KMS-11 (cell line): ENCODE results near the gene CEP41.

Source experiments
- H2AFZ ChIP-seq: fragments of 200-600 bp; sonication (generic); 2 replicates; pipeline ENCODE4 v1.6.1; 2016; ENCODE audit warnings: antibody characterized with exemption, mixed run types, low read depth
- H3K27ac ChIP-seq: fragments of 200-600 bp; sonication (generic); 2 replicates; pipeline ENCODE4 v1.6.1; 2016; ENCODE audit warnings: mild to moderate bottlenecking, mixed run types
- H3K27me3 ChIP-seq: fragments of 200-600 bp; sonication (generic); 2 replicates; pipeline ENCODE4 v1.6.1; 2017; ENCODE audit warnings: mild to moderate bottlenecking, low read depth, mixed run types, moderate library complexity; ENCODE audit not compliant: insufficient read depth
- H3K36me3 ChIP-seq: fragments of 200-600 bp; sonication (generic); 2 replicates; pipeline ENCODE4 v1.6.1; 2017; ENCODE audit warnings: mild to moderate bottlenecking, mixed run types; ENCODE audit not compliant: insufficient read depth
- H3K4me1 ChIP-seq: fragments of 200-600 bp; sonication (generic); 2 replicates; pipeline ENCODE4 v1.6.1; 2016; ENCODE audit warnings: mild to moderate bottlenecking, low read depth, mixed run types; ENCODE audit not compliant: poor library complexity, severe bottlenecking
- H3K4me2 ChIP-seq: fragments of 200-600 bp; sonication (generic); 2 replicates; pipeline ENCODE4 v1.7.0; 2016; ENCODE audit warnings: mild to moderate bottlenecking, mixed run types
- H3K4me3 ChIP-seq: fragments of 200-600 bp; sonication (generic); IDR thresholded peaks from 2 replicates; pipeline ENCODE4 v1.6.1; 2017; ENCODE audit warnings: low read depth, low read length, mixed read lengths; ENCODE audit not compliant: insufficient read depth
- H3K79me2 ChIP-seq: fragments of 200-600 bp; sonication (generic); 2 replicates; pipeline ENCODE4 v1.6.1; 2016; ENCODE audit warnings: low read depth, mixed run types; ENCODE audit not compliant: insufficient read depth
- H3K9ac ChIP-seq: fragments of 200-600 bp; sonication (generic); 2 replicates; pipeline ENCODE4 v1.6.1; 2016; ENCODE audit warnings: mild to moderate bottlenecking, mixed run types
- H4K20me1 ChIP-seq: fragments of 200-600 bp; sonication (generic); 2 replicates; pipeline ENCODE4 v1.6.1; 2016; ENCODE audit warnings: mild to moderate bottlenecking, mixed run types; ENCODE audit not compliant: insufficient read depth
- TF ChIP-seq, protein P1 (sequence below): fragments of 200-600 bp; sonication (generic); conservative IDR thresholded peaks from 2 replicates; pipeline ENCODE4 v1.6.1; 2017; ENCODE audit warnings: low read depth, mild to moderate bottlenecking, antibody characterized with exemption, low read length, moderate library complexity, mixed read lengths

The CEP41 gene

DNA sequence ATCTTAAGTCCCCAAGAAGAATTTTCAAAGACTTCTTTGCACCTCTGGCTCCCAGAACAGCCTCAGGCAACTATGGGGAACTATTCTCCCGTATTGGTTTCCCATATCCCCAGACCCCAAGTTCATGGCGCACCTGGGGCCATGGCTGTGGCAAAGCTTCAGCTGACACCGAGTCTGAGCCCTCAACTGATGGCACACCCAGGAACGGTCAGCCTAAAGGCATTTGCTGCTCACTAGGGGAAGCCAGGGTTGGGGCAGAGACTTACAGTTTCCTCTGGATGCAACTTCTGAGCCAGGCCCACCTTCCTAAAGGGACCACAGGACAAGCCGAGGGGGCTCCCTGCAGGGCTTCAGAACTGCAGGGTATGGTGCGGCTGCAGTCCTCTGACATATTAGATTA lies 74.3 kb downstream of the CEP41 start:
- Histone ChIP-seq H3K4me2 (no peak overlapping the region), H3K9ac (no peak overlapping the region)

DNA sequence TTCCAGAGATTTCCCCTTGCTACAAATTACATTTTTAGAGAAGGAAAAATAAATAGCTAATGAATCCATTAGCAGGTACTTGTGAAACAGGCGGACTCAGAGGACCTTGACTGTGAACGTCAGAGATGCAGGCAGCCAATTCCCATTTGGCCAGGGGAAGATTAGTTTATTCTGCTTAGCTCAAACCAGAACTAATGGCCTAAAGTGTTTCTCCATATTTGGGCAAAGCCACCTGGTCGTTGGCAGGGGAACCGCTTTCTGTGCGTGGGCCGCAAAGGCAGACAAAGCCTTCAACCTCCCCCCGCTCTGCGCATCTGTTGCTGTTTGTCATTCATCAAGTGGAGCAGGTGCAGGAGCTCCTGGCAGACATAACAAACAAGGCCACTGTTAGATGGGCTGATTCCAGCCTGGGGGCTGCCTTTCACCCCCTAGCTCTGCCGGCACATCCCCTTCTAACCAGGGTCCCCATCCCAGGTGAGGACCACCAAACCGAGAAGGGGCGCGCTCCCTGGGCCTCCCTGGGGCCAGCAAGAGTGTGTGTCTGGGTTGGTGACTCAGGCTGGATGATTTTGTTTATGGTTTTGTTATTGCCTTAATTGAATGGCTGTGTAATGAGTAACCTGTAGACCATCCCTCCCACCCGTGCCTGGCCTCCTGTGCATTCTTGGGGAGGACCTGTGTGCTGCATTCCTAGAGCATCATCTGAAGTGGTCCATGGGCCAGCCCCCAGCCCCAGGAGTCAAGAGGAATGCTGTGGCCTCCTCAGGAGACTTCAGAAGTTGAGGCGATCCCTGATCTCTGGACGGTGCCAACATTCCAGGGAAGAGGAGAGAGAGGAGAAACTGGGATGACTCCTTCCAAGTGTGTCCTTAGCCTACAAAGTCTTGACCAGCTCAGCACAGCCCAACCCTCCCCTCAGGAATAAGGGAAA lies 75.0 kb downstream of the CEP41 start:
- Histone ChIP-seq H3K4me1 (no peaks in the 10 kb centered on the region), H3K27ac (no peak overlapping the region), H3K9ac (no peak overlapping the region), H3K79me2 (no peaks in the 10 kb centered on the region), H3K4me3 (no peak overlapping the region), H3K27me3 (no peaks in the 10 kb centered on the region), H3K4me2 (no peak overlapping the region), H2AFZ (no peak overlapping the region), H4K20me1 (no peaks in the 10 kb centered on the region), H3K36me3 (no peaks in the 10 kb centered on the region)
- TF ChIP-seq, protein P1, sequence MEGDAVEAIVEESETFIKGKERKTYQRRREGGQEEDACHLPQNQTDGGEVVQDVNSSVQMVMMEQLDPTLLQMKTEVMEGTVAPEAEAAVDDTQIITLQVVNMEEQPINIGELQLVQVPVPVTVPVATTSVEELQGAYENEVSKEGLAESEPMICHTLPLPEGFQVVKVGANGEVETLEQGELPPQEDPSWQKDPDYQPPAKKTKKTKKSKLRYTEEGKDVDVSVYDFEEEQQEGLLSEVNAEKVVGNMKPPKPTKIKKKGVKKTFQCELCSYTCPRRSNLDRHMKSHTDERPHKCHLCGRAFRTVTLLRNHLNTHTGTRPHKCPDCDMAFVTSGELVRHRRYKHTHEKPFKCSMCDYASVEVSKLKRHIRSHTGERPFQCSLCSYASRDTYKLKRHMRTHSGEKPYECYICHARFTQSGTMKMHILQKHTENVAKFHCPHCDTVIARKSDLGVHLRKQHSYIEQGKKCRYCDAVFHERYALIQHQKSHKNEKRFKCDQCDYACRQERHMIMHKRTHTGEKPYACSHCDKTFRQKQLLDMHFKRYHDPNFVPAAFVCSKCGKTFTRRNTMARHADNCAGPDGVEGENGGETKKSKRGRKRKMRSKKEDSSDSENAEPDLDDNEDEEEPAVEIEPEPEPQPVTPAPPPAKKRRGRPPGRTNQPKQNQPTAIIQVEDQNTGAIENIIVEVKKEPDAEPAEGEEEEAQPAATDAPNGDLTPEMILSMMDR = no peak

More for the DNA sequence above, 74.3 kb downstream of the CEP41 start:
- Histone ChIP-seq H3K4me3 (no peak overlapping the region), H4K20me1 (no peaks in the 10 kb centered on the region), H3K27me3 (no peaks in the 10 kb centered on the region), H2AFZ (no peak overlapping the region), H3K27ac (no peak overlapping the region), H3K4me1 (no peaks in the 10 kb centered on the region), H3K36me3 (no peaks in the 10 kb centered on the region), H3K79me2 (no peaks in the 10 kb centered on the region)
- TF ChIP-seq, protein P1 = no peak

DNA sequence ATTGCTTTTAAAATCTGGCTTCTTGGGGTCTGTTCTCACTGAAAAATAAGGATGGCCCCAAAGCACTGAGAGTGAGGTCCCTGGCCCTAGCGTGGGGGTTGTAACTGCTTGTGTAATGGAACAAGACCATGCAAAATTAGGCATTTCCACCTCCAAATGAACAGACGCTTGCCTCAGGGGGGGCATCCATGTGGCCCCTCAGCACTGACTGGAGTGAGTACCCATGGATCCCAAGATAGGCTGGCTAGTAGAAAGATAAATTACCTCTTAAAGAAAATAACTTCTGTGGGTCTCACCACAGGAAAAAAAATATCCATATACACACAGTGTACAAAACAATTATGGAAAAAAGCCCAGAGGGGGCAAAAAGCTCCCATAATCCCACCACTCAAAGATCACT lies 75.7 kb downstream of the CEP41 start:
- H3K4me2 ChIP-seq = no peak overlapping the region
- TF ChIP-seq, protein P1 = no peak
- H2AFZ ChIP-seq = no peak overlapping the region
- no peak overlapping the region for H3K4me3 ChIP-seq
- H3K36me3 ChIP-seq = no peaks in the 10 kb centered on the region
- no peaks in the 10 kb centered on the region for H3K27me3 ChIP-seq
- no peaks in the 10 kb centered on the region for H4K20me1 ChIP-seq
- H3K27ac ChIP-seq = no peak overlapping the region
- H3K9ac ChIP-seq = no peak overlapping the region
- H3K4me1 ChIP-seq = no peaks in the 10 kb centered on the region
- no peaks in the 10 kb centered on the region for H3K79me2 ChIP-seq

DNA sequence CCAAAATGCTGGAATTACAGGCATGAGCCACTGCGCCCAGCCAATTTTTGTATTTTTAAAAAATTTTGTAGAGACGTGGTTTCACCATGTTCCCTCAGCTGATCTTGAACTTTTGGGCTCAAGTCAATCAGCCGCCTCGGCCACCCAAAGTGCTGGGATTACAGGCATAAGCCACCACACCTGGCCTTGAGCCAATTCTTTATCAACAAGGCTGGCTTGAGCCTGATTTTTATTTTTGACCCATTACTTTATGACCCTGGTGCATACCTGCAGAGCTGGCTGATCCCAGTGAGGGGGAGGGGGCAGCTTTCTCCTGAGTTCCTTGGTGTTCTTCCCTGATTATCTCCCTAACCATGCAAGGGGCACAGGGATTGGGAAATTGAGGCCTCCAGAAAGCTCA lies 76.4 kb downstream of the CEP41 start:
- H3K4me3 ChIP-seq = no peak overlapping the region
- H3K27ac ChIP-seq = no peak overlapping the region

More for the DNA sequence above, 76.4 kb downstream of the CEP41 start:
- H4K20me1 ChIP-seq = no peaks in the 10 kb centered on the region
- no peak overlapping the region for H2AFZ ChIP-seq
- H3K4me2 ChIP-seq = no peak overlapping the region
- TF ChIP-seq, protein P1 = no peak
- H3K27me3 ChIP-seq = no peaks in the 10 kb centered on the region
- no peaks in the 10 kb centered on the region for H3K36me3 ChIP-seq
- no peaks in the 10 kb centered on the region for H3K79me2 ChIP-seq
- no peaks in the 10 kb centered on the region for H3K4me1 ChIP-seq
- H3K9ac ChIP-seq = no peak overlapping the region
